Measurements from ENCODE around the gene MTFP1.
A peak's percentile ranks its signal among the peaks of the same experiment; 100 is the strongest.
"Not testable (repeated sequence)": the region's sequence is repeated elsewhere in the genome, so short reads cannot be mapped to it uniquely, and the experiment has no call there.

Gene MTFP1

GRCh38 chr22:30457981-30458380, 32.4 kb downstream of the MTFP1 start:
- DNase-seq, result no peak

GRCh38 chr22:30459181-30460052, 33.8 kb downstream of the MTFP1 start:
- peak; percentile 35 for DNase-seq

DNA sequence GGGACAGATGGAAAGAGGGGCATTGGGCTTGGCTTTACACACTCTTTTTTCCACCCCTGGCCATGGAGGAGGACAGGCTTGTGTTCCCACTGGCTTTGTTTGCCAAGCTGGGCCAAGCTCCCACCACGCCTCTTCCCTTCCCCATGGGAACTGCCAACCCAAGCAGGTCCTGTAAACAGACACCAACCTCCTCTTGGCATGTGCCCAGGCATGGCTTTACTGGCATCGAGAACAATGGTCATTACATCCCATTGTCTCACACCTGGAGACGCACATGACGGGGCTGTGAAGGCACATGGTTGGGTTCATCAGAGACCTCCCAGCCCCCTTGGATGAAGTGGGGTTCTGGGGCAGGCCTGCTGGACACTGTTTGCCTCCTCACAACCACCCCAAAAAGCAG, 34.6 kb downstream of the MTFP1 start:
- DNase-seq, result no peak

DNA sequence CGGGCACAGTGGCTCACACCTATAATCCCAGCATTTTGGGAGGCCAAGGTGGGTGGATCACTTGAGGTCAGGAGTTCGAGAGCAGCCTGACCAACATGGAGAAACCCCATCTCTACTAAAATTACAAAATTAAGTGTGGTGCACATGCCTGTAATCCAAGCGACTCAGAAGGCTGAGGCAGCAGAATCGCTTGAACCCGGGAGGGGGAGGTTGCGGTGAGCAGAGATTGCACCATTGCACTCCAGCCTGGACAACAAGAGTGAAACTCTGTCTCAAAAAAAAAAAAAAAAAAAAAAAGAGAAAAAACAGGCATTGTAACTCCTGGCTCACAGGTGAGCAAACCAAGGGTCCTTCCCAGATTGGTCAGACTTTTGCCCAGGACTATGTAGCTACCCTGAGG, 35.0 kb downstream of the MTFP1 start:
- not testable (repeated sequence) for DNase-seq

DNA sequence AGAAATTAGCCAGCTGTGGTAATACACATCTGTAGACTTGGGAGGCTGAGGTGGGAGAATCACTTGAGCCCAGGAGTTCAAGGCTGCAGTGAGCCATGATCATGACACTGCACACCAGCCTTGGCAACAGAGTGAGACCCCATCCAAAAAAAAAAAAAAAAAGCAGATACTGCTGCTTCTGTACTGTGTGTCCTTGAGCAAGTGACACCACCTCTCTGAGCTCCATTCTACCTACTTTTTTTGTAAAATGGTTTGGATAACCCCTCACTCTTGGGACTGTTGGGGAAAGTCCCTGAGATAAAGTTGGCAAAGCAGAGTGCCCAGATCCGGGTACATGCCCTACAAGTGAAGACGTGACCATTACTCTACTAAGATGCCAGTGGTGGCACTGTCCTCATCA, 43.6 kb downstream of the MTFP1 start:
- no peak for DNase-seq

DNA sequence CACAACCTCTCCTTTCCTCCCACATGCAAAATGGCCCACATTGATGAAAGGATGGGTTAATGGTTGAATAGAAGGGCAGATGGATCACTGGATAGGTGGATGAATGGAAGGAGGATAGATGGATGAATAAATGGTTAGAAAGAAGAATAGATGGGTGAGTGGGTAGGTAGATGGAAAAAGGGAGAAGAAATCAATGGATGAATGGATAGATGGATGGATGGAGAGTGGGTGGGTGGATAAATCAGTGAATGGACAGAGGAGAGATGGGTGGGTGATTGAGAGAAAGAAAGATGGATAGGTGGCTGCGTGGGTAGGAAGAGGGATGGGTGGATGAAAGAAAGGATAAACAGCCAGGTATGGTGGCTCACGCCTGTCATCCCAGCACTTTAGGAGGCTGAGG, 45.1 kb downstream of the MTFP1 start:
- no peak for DNase-seq

DNA sequence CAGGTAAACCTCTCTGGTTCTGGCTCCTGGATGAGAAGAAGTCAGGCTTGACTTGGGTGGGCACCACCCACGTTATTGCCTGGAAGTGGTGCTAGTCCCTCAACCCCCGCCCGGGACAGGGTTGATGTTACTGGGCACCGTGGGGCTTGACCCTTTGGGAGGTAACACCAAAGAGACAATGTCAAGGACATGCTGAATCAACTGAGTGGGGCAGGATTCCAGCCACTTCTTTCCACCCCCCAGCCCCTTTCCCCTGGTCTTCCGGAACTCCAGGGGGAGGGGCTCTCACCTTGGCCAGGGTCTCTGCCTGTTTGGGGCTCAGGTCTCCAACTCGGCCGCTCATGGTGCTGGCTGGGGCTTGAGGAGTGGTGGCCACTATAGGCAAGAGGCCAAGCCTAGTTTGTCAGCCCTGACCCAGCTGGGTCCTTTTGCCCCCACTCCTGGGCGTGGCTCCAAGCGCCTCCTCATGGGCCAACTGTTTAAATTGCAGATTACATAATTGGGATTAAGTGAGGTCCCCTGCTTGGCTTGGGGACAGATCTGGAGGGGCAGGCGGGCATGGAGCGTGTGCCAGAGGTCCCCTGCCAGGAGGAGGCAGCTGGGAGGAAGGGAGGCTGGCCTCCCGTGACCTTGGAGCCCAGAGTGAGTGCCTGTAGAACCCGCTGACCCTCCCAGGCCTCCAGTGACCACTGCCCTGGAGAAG, 46.2 kb downstream of the MTFP1 start, which contains the start of gene SEC14L3:
Gene SEC14L3, minus strand, starts transcription at position 402 of the 703 bp plus-strand sequence. Its CDS starts 59 bp downstream, at position 343.
- DNase-seq, result no peak

GRCh38 chr22:30472994-30473720, 47.6 kb downstream of the MTFP1 start:
- no peak for DNase-seq

GRCh38 chr22:30474121-30474520, 48.6 kb downstream of the MTFP1 start:
- no peak for DNase-seq

- DNase-seq, result no peak
These were observed 49.3 kb downstream of the MTFP1 start for GRCh38 chr22:30474683-30475424.
